C4-2B (cell line): Measurements from ENCODE around the gene CDC42EP1.
A peak's percentile ranks its signal among the peaks of the same experiment; 100 is the strongest.

Experiments
- H3K27ac ChIP-seq: fragments of 450-650 bp; 2 replicates; pipeline ENCODE4 v1.5.1; 2017
- ZFX ChIP-seq: fragments of 450-650 bp; IDR thresholded peaks from 2 replicates; pipeline ENCODE4 v1.6.1; 2017
- TF ChIP-seq, protein P1 (sequence below): fragments of 450-650 bp; conservative IDR thresholded peaks from 2 replicates; pipeline ENCODE4 v1.5.1; 2017; ENCODE audit warnings: mild to moderate bottlenecking

The CDC42EP1 gene

DNA sequence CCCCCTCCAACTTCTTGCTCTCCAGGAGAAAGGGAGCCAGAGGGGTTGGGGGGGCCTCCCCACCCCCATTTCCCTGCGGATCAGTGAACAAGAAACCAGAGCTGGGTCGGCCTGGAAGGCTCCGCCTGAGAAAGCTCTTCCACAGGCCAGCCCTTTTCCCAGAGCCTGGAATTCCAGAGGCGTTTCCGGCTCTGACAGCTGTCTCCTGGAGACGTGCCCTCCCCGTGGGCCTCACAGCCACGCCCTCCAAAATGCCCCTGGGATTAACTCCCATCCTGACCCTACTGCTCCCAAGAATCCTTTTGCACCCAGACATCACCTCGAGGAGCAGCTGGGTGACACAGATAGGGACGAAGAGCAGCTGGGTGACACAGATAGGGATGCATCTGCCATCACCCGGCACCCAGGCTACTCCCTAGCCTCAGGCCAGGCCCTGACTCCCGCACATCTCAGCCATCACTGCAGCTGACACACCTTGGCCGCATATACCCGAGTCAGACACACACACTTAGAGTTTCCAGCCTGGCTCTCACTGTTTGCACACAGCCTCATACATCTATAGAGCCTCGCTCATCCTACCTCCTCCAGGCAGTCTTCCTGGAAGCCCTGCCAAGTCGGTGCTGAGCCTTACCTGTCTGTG is 7.6 kb upstream of the CDC42EP1 start:
- TF ChIP-seq, protein P1, sequence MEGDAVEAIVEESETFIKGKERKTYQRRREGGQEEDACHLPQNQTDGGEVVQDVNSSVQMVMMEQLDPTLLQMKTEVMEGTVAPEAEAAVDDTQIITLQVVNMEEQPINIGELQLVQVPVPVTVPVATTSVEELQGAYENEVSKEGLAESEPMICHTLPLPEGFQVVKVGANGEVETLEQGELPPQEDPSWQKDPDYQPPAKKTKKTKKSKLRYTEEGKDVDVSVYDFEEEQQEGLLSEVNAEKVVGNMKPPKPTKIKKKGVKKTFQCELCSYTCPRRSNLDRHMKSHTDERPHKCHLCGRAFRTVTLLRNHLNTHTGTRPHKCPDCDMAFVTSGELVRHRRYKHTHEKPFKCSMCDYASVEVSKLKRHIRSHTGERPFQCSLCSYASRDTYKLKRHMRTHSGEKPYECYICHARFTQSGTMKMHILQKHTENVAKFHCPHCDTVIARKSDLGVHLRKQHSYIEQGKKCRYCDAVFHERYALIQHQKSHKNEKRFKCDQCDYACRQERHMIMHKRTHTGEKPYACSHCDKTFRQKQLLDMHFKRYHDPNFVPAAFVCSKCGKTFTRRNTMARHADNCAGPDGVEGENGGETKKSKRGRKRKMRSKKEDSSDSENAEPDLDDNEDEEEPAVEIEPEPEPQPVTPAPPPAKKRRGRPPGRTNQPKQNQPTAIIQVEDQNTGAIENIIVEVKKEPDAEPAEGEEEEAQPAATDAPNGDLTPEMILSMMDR = no peak
- TF ChIP-seq ZFX = no peak
- no peak overlapping the region for H3K27ac ChIP-seq

DNA sequence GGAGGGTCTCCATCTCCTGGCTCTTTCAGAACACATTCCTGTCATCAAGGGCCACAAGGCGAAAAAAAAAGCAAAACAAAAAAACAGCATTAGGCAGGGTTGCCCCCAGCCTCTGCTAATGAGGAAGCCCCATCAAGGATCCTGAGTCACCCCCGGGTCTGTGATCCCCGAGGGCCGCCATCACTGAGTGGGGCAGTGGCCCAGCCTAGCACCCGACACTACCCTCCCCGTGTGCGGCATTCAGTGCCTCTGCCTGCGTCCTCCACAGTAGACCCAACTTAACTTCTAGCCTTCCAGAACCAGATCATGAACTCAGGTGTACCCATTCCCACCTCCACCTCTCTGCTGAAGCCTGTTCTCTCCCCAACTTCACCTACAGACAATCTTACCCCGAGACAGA is 6.6 kb upstream of the CDC42EP1 start:
- no peak overlapping the region for H3K27ac ChIP-seq
- TF ChIP-seq ZFX = no peak
- TF ChIP-seq, protein P1 = no peak

DNA sequence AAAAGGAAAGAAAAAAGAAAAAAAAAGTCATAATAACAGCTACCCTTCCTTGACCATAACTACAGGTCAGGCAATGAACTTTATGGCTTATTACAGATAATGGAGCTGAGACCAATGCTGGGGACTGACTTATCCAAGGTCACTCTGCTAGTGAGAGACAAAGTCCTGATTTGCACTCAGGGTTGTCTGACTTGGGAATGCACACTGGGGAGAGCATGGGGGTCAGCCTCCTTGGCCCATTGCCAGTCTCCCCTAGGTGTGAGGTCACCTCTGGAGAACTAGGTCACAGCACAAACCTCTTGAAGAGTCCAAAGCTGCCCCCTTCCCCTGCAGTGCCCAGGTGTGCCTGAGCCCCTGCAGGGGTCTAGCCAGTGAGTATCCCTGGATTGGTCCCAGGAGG is 5.3 kb upstream of the CDC42EP1 start:
- no peak overlapping the region for H3K27ac ChIP-seq
- TF ChIP-seq, protein P1 = no peak
- TF ChIP-seq ZFX = no peak

DNA sequence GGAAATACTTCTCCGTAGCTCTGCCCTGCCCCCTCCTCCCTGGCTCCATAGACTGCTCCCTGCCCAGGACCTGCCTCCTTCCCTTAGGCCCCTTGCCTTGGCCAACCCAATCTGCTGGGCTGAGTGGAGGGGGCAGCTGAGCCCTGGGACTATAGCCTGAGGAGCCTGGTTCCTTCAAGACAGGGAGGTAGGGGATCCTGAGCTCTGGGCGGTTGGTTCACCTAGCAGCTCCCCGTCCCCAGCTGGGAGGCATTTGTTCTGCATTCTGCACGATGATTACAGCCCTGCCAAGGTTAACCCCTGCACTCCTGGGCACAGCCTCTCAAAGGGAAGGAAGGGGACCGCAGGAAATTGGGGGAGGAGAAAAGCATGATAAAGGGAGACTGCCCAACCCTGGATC is 3.6 kb upstream of the CDC42EP1 start:
- no peak overlapping the region for H3K27ac ChIP-seq
- TF ChIP-seq, protein P1 = no peak
- TF ChIP-seq ZFX = no peak

DNA sequence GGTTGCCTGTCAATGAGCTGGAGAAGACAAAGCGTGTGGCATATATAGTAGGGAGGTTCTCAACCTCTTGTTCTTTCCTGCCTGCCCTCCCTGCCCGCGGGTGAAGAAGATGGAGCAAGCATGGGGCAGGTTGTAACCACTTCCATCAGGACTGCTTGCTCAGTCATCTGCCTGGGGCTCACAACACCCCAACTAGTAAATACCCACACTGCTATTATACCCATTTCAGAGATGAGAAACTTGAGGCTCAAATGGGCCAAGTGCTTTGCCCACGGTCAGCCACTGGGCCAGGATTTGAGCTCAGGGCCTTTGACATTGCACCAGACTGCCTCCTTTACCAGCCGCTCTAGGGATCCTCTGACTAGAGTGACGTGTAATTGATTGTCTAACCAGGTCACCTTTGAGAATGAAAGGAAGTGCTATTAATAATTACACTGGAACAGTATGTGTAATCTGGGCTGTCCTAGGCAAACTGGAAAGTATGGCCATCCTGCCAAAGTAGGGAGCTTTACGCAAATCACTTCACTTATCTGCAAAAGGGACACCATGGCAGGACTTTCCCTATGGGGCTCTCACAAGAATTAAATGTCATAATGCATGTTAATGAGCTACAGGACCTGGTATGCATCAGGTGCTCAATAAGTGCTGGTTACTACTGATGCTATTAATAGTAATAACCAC is 2.8 kb upstream of the CDC42EP1 start:
- no peak overlapping the region for H3K27ac ChIP-seq
- TF ChIP-seq, protein P1 = no peak
- TF ChIP-seq ZFX = no peak

DNA sequence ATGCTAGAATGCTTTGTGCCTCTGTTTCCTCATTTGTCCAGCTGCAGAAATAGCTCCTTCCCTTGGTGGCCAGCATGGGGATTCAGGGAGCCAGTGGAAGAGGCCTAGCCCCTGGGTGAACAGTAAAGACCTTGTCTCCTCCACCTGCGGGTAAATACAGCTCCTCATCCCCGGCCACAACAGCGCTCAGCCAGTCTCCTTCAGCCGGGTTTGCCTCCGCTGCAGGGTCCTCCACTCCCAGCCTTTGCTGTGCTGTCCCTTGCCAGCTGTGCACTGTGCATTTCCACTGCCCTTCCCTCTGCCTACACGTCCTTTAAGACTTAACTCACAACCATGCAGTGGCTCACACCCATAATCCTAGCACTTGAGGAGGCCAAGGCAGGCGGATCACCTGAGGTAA is 1.5 kb upstream of the CDC42EP1 start:
- TF ChIP-seq, protein P1 = no peak
- TF ChIP-seq ZFX = no peak
- H3K27ac ChIP-seq = no peak overlapping the region

DNA sequence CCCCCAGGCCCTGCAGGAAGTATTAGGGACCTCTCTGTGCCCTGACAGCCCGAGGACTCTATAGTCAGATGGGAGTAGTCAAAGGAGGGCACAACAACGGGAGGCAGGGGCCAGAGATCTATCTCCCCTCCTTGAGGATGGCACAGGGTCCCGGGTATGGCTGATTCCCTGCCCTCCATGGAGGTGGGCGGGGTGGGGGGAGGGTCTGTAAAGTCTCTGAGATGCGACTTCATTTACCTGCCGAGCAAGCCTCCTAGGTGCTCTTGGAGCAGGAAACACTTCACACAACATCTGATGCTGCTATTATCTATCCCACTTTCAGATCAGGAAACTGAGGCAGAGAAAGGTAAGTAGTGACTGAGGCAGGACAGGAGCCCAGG is 769 bp upstream of the CDC42EP1 start:
- H3K27ac ChIP-seq = peak overlapping the region; percentile 89
- TF ChIP-seq ZFX = no peak
- TF ChIP-seq, protein P1 = no peak
